GM23248 (cell line): ENCODE results near the gene SNX32.

Experiments used
- EZH2 ChIP-seq: fragments of 200-600 bp; sonication (generic); IDR thresholded peaks from 2 replicates; pipeline ENCODE4 v1.6.1; 2018; ENCODE audit warnings: antibody characterized with exemption, mild to moderate bottlenecking; ENCODE audit not compliant: insufficient read depth, poor library complexity, severe bottlenecking
- EZH2phosphoT487 ChIP-seq: fragments of 200-600 bp; sonication (generic); IDR thresholded peaks from 2 replicates; pipeline ENCODE4 v1.6.1; 2018; ENCODE audit warnings: antibody characterized with exemption, moderate library complexity, mild to moderate bottlenecking, low read depth; ENCODE audit not compliant: insufficient read depth

GRCh38 chr11:65899356-65900124 lies 65.8 kb downstream of the SNX32 start:
- TF ChIP-seq EZH2phosphoT487 (no peak), EZH2 (no peak)
